ENCODE data around the gene NOL8.

NOL8 gene

DNA sequence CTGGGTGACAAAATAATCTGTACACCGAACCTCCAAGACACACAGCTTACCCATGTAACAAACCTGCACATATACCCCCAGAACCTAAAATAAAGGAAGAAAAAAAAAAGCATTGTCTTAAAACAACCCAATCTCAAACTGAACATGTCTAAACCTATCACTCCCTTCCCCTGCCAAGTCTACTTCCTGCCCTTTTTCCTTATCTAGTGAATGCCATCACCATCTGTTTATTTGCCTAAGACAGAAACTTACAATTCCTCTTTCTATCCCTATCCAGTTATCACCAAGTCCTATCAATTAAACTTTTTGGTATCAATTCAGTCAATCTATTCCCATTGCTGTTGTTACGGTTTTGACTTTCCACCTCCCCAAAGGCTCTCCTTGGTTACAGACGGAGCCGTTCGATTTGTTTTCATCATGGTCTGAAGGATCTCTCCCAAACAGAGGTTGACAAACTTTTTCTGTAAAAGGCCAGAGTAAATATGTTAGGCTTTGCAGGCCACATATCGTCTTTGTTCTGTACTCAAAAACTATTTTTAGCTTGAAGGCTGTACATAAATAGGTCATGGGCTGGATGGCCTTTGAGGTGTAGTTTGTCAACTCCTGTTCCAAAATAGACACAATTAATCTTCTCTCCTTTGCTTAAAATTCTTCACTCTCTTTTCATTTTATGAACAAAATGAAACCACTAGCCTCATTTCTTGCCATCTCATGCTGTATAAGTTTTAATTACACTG is 12.1 kb downstream of the NOL8 start:
- DNase-seq (ENCODE audit: low read depth), result no peak

DNA sequence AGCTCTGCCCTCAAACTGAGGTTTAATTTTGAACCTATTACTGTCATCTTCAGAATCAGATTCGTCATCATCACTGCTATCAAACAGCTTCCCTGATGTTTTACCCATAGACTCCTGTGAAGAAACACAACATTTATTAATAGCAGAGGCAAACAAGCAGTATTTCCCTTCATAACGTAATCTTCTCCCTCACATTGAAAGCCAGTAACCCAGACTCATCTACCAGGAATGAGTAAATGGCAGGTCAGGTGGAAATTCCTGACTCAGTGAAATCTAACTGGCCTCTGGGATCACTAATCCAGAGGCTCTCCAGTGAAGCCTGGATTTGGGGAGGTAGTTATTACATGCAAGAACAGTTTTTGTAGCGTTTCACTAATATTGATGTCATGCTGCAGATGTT is 14.6 kb downstream of the NOL8 start:
- DNase-seq (ENCODE audit: low read depth), result no peak

DNA sequence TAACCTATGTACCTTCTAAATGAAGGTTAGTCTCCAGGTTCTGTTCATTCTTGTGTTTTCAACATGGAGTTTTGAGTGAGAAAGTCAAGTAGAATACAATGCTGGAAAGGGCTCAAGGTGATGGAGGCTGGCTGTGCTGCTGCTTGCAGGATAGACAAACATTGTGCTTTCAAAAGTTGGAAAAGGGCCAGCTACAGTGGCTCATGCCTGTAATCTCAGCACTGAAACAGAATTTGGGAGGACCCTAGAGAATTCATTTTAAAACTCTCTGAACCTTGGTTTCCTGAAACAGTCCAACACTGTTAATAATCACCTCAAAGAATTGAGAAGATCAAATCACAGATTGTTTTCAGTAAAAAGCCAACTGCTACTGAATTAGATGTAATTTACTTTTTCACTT is 16.3 kb downstream of the NOL8 start:
- DNase-seq (ENCODE audit: low read depth), result no peak

DNA sequence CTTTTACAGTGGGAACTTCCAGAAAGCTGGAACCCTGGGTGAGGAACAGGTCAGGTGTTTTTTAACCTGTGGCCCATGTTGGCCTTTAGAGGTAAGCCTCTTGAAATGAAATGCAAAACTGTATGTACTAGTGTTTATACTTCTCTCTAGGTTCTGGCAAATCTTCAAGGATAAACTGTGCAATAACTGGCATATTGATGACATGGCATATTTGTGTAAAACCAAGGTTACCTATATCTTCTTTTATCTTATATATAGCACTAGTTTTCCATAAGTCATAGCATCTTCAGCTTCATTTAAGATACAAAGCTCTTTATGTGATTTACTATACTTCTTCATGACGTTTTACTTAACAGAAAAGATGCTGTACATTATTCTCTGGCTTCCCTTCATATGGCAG is 24.2 kb downstream of the NOL8 start:
- no peak for DNase-seq (ENCODE audit: low read depth)

DNA sequence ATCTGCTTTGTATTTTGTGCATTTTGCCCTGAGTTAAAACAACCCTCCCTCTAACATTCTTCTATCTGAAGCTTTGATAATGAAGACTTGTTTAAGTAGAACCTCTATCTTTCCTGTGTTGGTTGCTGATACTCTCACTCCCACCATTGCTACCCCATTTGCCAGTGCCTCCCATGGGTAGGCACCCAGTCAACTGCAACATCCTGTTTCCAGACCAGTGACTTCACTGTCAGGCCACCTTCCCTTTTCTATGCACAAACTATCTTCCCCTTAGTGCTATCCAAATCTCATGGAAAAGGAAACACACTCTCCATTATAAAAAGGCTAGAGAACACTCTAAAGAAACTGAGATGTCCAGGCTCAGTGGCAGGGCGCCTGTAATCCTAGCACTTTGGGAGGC is 26.0 kb downstream of the NOL8 start:
- DNase-seq (ENCODE audit: low read depth), result no peak

DNA sequence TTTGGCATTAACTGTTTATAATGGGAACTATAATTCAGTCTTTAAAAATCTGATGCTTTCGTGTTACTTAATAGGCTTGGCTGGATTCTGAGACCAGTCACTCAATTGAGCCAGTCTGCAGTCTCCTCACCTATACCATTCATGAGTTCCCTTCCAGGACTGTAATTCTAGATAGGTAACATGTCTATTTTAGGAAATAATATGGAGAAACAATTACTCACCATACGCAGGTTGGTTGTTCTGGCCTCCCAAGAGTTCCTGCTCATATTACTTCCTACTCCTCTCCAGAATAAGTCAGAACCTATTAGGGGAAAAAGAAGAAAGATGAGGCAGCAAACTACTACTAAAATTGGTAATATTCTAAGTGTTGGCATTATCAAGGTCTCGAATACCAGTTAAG is 27.1 kb downstream of the NOL8 start:
- no peak for DNase-seq (ENCODE audit: low read depth)

DNA sequence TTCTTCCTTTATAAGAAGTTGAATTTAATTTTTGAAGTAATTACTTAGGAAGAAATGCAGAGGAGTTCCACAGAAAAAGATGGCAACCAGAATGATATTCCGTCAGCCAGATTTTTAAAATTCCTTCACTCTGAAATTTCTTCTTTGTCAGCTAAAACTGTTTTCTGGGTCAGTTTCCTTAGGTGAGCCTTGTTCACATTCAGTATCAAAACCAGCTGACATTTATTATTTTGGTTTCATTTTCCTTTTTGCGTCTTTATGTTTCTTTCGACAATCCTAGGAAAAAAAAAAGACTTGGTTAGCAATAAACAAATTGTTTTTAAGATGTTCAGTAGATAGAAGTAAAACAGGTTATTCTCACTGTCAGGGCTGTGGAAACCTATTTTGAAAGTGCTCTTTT is 27.5 kb downstream of the NOL8 start:
- DNase-seq (ENCODE audit: low read depth), result no peak

DNA sequence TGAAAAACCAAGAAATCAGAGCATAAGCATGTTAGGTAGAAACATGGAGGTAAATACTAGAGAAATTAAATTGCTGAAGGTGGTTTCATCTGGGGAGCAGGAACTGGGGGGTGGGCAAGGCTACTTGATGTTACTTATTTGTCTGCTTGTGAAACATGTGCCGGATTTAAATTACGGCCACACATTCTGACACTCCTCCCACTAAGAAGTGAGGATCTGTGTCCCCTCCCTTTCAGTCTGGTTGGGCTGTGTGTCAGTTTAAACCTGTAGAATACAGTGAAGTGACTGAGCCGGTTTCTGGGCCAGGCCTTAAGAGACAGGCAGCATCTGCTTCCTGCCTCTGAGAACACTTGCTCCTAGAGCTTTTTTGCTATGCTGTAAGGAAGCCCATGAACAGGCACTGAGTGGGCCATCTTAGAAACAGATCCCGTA is 29.3 kb downstream of the NOL8 start:
- DNase-seq (ENCODE audit: low read depth), result no peak

DNA sequence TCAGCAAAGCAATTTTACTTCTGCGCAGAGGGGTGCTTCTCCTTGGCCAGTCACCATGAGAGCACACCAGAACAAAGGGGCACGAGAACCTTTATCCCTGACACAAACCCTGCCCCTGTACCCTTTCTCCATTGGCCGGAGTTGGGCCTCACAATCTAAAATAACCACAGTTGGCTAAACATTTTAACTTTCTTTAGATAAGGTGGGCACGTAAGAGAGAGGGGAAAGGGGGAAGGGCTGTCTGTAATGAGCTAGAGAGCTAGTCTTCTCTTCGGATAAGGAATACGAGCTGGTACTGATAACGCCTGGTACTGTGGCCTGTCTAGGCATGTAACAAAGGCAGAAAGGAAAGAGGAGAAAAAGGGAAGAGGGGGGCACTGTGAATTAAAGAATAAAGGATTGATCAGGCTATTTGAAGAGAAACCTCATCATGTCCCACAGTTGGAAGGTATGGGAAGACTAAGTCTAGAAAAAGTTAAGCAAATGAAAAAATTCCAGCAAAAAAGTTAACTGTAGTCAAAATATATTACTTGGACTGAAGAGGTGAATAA is 29.8 kb downstream of the NOL8 start:
- no peak for DNase-seq (ENCODE audit: low read depth)

DNA sequence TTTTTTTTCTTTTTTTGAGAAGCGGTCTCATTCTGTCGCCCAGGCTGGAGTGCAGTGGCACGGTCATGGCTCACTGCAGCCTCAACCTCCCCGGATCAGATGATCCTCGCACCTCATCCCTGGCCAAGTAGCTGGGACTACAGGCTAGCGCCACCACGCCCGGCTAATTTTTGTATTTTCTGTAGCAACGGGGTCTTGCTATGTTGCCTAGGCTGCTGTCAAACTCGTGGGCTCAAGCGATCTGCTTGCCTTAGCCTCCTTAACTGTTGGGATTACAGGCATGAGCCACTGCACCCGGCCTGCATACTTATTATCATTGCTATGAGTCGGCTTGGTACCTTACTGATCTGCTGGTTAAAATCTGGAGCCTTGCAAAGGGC is 30.9 kb downstream of the NOL8 start:
- DNase-seq (ENCODE audit: low read depth), result no peak

DNA sequence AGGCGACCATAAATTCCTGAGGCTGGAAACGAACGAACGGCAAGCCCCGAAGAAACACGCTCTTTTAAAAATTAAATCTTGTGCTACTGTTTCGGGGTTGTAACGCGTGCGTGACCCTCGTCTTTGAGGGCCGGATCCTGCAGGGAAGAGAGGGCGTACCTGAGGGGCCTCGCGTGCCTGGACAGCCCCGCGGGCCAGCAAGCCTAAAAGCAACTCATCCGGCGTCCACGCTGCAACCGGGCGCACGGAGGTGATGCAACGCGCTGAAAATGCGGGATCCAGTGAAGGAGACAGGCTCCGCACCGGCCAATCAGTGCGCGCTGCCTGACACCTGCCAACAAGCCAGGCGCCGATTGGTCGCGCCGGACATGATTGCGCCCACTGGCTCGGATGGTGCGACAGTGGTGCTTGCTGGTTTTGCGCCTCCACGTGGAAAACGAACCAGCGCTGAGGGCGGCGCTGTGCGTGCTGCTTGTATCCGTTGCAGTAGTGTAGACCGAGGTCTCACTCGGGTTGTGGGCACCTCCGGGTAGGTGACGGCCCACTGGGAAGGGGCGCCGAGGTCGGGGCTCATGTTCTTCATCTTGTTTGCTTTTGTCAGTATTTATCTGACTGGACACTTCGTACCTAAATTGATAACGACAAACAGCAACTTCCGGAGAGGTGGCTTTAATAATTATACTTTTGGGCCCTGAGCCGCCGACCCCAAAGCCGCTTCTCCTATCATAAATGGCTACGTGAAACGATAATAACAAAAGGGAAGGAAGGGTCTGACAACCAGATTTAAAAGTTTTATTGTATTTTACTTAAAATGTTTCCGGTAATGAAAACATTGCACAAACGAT is 31.5 kb downstream of the NOL8 start, which contains the start of gene IARS1:
Gene IARS1 (minus strand): TSS at position 246 of the 845 bp plus-strand sequence. CDS start 4,278 bp downstream, outside the sequence.
- DNase-seq (ENCODE audit: low read depth), result peak; percentile 98

DNA sequence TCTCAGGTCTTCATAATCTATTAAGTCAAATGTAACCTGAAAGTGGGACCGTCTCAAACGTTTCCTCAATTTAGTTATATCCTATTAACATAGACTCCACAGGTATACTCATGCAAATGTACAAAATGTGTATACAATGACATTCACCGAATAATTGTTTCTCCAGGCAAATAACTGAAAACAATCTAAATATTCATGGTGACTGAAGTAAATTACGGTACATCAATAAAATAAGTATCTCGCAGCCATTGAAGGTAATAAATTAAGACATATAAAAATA is 32.1 kb downstream of the NOL8 start:
- no peak for DNase-seq (ENCODE audit: low read depth)

DNA sequence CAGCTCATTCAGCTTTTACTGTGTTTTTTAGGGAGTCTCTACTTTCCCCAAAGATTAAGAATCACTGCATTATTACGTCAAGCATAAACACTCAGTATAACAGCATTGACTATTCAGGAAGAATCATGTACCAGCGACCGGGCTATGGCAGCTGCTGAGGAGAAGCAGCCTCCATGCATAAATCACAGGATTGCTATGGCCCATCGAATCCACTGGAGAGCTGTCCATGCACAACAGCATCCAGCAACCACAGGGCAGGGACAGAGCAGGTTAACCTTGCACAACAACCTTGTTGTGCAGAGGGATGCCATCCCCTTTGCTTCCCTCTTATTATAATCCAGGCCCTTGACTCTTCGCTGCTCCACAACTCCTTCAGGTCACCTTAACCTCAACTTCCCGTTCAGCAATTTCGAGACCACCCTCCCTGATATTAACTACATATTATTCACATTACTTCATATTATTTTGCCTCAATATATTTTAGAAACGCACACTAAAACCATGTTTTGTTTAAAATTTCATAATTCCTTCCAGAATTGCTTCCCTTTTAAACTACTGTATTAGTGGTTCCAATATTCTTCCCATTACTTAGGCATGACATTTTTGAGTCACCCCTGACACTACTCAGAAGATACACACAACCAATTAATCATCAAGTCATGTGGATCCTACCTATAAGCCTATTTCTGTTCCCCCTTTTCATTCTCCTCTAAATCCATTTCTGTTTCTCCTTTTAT is 32.6 kb downstream of the NOL8 start:
- DNase-seq (ENCODE audit: low read depth), result no peak

DNA sequence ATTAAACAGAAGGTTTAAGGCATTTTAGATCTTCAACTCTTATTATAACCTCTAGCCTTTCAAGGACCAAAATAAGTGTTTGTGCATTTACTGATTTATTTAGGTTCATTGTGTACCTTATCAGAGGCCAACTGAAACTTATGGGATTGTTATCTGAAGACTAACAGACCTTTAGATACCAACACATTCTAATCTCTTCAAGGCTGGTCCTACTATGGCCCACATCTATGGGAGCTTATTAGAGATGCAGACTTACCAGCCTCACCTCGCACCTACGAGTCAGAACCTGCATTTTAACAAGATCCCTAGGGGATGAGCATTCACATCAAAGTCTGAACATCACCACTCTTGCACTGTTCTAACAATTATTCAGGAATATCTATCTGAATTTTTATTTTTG is 33.6 kb downstream of the NOL8 start:
- no peak for DNase-seq (ENCODE audit: low read depth)

DNA sequence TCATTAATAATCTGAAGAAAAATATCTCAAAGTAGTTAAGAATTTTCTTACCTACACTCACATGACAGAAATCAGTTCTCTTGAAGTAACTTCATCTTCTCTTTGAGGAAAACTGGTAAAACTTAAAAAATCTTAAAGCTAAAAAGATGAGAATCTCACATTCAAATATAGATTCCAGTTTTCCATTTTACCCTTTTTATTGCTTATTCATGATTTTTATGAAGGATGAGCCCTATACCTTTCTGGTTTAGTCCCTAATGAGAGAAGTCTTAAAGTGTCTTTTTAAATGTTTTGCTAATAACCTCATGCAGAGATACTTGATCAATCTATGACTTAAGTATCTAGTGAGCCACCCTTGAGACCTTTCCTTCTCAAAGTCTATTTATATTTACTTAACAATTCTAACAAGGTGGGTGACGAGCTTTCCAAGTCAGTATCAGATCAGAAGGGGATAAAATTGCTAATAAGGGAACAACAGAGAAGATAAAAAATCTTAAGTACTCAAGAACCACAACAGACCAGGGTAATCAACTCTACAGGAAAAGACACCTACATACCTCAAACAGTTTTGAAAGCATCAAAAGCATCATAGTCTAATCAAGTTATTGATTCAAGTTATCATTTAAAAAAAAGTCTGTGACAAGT is 34.2 kb downstream of the NOL8 start:
- DNase-seq (ENCODE audit: low read depth), result no peak

DNA sequence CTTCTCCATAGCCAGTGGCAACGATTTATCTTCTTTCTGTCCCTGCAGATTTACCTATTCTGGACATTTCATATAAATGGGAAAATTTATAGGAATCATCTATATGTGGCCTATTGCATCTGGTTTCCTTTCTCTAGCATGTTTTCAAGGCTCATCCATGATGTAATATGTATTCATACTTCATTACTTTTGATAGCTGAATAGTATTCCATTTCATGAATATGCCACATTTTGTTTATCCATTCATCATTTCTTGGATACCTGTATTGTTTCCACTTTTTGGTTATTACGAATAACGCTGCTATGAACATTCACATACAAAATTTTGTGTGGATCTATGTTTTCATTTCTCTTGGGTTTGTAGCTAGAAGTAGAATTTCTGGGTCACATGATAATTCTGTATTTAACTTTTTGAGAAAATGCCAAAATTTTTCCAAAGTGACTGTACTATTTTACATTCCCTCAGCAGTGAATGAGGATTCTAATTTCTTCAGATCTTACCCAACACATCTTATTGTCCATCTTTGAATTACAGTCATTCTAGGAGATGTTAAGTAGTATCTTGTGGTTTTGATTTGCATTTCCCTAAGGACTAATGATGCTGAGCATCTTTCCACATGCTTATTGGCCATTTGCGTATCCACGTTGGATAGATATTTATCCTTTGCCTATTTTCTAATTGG is 35.3 kb downstream of the NOL8 start:
- DNase-seq (ENCODE audit: low read depth), result no peak

DNA sequence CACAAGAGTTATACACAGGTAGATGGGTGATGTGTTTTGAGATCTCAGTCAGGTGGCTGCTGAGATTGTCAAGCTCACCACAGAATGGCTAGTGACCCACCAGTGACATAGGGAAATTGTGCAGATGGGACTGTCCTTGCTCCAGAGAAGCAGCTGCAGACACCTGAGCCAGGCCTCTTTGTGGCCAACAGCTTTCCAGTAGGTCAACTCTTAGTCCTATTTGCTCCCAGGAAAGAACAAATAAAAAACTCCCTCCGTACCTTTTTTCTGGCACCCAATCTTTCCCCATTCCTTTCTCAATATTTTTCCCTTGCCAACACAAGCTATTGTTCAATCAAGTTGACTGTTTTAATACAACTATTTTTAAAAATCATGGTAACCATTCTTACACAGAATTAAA is 45.8 kb downstream of the NOL8 start:
- no peak for DNase-seq (ENCODE audit: low read depth)

DNA sequence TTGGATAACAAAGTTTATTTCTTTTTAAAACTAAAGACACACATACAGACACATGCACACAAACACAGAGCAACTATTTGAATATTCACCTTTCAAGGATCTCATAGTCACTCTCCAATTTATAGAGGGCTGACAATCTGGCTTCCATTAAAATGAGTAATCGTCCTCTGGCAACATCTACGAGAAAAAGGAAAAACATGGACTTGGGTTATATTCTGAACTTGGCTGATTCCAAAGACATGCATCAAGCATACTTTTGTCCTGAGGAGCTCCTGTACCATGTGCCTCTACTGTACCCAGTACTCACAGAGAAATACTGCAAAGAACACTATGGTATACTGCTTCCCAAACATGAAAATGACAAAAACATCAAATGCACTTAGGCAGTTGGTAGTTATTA is 47.0 kb downstream of the NOL8 start:
- DNase-seq (ENCODE audit: low read depth), result no peak

DNA sequence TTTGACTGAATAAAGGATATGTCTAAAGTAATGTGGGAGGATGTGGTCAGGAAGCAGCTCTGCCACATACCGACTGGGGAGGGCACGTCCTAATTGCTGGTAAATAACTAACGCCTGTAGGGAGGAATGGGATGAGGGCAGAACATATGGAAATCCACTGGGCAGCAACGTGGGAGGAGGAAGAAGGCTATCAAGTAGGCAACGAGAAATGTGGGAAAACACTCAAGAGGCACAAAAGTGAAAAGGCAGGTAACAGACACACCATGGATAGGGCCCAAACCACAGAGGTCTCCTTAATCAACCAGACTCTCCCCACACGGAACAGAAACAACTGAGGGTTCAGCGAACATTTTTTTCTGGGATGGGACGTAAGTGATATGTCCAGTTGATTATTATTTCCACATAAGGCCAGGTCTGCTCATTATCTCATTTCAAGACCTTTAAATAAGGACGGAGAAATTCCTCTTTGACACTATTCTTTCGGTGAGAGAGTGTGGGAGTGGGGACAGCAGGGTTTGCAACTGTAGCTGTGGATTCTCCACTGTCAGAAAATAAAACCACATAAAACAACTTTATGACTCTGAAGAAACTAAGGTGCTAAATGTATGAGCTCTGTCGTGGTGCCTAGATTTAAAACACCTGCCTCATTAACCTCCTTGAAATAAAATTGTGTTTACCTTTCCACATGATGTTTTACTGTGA is 48.7 kb downstream of the NOL8 start:
- no peak for DNase-seq (ENCODE audit: low read depth)

DNA sequence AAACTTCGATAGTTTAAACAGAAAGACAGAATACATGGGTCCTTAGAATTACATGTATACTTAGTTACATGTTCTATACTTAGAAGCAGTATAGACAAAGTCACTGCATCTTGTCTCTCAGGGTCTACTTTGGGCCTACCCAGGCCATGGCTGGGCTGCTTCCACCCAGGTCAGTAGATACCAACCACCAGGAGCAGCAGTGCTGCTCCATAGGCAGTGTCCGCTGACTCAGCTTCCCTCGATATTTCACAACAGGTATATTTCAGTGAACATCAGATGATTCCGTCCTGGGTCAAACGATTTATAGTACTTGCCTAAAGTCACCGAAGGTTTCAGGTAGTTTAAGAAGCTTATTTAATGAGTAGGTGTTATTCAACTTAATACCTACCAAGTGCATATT is 49.6 kb downstream of the NOL8 start:
- DNase-seq (ENCODE audit: low read depth), result no peak

DNA sequence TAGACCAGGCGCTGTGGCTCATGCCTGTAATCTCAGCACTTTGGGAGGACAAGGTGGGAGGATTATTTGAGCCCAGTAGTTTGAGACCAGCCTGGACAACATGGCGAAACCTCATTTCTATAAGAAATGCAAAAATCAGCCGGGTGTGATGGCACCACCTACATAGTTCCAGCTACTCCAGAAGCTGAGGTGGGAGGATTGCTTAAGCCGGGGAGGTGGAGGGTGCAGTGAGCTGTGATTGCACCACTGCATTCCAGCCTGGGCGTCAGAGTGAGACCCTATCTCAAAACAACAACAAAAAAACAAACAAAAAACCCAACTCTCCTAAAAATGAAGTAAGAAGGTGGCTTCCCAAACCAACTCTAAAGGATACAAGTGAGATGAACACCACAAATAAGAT is 54.6 kb downstream of the NOL8 start:
- no peak for DNase-seq (ENCODE audit: low read depth)
